Esophagus squamous epithelium (tissue), 4 donors: ENCODE data around the gene CCDC154.

Source experiments
- POLR2A ChIP-seq, 4 donors: fragments of 450-650 bp; IDR thresholded peaks; one replicate each; pipeline ENCODE4 v1.6.1; 2017; ENCODE audit warnings: antibody characterized with exemption in 4 of 4, mild to moderate bottlenecking in 4 of 4, moderate library complexity in 3 of 4
- TF ChIP-seq, protein P1 (sequence below), 6 experiments: fragments of 450-650 bp in 4 of 6; fragments of 200-600 bp in 2 of 6; sonication (generic) in 2 of 6; IDR thresholded peaks; one replicate each; pipeline ENCODE4 v1.5.1; 2016 to 2019; ENCODE audit warnings: antibody characterized with exemption in 6 of 6, mild to moderate bottlenecking in 4 of 6, moderate library complexity in 4 of 6

DNA sequence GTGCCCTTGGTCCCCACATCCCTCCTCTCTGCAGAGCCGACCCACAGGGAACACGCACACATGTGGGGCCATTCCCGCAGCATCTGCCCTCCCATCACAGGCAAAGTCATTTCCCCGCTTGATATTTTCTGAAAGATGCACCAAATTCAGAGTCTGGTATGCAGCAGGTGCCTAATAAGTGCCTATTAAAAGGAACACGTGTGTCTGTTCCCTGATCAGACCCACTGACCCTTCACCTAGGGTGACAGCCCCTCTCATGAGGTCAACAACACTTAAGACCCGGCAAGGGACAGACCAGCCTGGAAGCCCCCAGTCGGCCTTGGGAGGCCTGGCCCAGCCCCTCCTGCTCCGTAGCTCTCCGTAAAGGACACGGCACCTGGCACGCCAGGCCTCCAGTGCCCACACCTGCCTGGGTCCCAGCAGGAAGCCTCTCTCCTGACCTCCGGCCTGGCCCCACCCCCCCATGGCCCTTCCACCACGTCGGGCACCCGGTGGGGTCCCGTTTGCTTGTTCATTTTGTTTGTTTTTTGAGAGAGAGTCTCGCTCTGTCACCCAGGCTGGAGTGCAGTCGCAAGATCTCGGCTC is 49.9 kb downstream of the CCDC154 start:
- TF ChIP-seq, protein P1, sequence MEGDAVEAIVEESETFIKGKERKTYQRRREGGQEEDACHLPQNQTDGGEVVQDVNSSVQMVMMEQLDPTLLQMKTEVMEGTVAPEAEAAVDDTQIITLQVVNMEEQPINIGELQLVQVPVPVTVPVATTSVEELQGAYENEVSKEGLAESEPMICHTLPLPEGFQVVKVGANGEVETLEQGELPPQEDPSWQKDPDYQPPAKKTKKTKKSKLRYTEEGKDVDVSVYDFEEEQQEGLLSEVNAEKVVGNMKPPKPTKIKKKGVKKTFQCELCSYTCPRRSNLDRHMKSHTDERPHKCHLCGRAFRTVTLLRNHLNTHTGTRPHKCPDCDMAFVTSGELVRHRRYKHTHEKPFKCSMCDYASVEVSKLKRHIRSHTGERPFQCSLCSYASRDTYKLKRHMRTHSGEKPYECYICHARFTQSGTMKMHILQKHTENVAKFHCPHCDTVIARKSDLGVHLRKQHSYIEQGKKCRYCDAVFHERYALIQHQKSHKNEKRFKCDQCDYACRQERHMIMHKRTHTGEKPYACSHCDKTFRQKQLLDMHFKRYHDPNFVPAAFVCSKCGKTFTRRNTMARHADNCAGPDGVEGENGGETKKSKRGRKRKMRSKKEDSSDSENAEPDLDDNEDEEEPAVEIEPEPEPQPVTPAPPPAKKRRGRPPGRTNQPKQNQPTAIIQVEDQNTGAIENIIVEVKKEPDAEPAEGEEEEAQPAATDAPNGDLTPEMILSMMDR (IDR thresholded peaks at IDR 0.05): no peak
- no peak for TF ChIP-seq POLR2A (IDR thresholded peaks at IDR 0.05)
